IPS-18c (cell line): ENCODE measurements around the gene NRCAM.

Source experiments
- H3K4me3 ChIP-seq: 2 replicates; pipeline ENCODE4 v1.7.0; 2013; ENCODE audit warnings: low read depth, mild to moderate bottlenecking, low read length, moderate library complexity; ENCODE audit not compliant: insufficient read depth
- H3K9me3 ChIP-seq: one replicate; pipeline ENCODE4 v1.6.1; 2013; ENCODE audit warnings: mild to moderate bottlenecking, low read length, moderate library complexity; ENCODE audit not compliant: control insufficient read depth, insufficient read depth

The NRCAM gene

GRCh38 chr7:108200326-108200725 lies 255.9 kb downstream of the NRCAM start:
- H3K4me3 ChIP-seq: no peak overlapping the region
- H3K9me3 ChIP-seq: no peaks in the 10 kb centered on the region

DNA sequence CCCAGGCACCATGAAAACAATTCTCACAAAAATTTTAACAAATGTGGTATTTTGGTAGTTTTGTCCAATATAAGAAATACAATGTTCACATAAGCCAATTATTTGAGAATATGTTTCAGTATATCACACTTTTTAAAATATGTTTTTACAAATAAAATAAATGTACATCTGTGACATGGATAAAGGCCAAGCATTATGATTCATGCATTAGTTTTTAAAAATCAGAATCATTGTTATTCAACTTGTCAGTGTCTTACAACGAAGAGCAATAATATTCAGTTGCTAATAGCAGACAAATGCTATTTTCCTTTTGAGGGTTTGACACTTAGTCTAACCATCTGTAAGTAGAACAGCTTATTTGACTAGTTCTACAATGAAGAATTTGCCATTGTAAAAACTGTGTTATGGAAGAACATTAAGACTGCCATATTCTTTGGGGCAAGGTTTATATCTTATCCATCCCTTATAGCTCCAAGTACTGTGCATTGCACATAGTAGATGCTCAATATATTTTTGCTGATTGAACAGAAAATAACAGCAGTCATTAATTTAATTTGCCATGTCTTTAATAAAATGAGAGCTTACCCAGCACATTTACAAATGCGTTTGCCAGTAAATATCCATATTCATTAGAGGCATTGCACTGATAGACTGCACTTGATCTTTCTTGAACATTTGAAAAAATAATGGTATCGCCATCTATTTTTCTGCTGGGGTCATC lies 258.7 kb downstream of the NRCAM start:
- no peaks in the 10 kb centered on the region for H3K9me3 ChIP-seq
- H3K4me3 ChIP-seq: no peak overlapping the region

DNA sequence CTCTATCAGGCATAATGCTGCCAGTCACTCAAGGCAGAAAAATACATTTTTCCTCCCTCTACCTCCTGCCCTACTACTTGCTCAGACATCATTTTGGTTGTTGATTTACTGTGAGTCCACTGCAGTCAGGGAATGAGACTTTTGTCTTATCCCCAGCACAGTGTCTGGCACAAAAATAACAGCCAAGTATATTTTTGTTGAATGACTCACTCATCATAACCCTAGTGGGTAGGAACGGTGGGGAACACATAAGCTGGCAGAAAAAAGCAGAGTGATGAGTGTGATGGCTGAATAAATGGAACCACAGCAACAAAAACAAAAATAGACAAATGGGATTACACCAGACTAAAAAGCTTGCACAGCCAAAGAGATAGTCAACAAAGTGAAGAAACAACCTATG lies 260.2 kb downstream of the NRCAM start:
- Histone ChIP-seq H3K4me3 (no peak overlapping the region), H3K9me3 (no peaks in the 10 kb centered on the region)

DNA sequence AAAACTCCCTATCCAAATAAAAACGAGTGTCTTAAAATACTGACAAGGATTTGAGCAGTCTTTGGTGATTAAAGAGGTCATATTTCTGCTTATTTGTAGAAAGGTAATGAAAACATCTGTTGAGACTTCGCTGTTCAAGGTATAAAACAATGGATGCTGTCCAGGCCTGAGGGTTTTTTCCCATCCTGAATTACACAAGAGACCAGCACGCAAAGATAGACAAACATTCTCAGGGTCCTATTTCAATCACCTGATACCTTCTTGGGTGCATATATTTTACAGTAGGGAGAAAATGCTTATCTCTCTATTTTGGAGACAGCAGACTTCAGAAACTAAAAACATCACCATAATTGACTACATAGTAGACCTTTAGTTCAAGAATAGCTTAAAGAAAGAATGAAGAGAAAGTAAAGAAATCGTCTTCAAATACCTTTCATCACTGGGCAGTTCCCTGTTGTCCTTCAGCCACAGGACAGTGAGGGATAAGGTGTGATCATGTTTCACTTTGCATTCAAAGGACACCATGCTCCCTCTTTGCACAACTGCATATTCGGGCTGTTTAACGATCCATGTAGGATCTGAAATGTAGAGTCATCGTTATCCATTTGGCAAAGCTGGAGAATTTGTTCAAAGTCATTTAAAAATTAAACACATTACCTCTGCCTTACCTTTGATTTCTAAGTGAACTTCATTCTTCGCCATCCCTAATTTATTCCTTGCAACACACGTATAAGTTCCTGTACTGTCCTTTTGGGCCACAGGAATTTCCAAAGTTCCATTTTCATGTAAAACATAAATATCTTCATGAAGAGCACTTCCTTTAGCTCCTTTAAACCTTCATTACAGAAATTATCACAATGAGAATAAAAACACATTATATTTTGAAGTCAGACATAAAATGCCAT lies 262.4 kb downstream of the NRCAM start:
- Histone ChIP-seq H3K4me3 (no peak overlapping the region), H3K9me3 (peaks cover under 1% of the 10 kb centered on the region)

- Histone ChIP-seq H3K9me3 (peaks cover 2% of the 10 kb centered on the region), H3K4me3 (no peak overlapping the region)
Observed at GRCh38 chr7:108190891-108191290, 265.3 kb downstream of the NRCAM start.

DNA sequence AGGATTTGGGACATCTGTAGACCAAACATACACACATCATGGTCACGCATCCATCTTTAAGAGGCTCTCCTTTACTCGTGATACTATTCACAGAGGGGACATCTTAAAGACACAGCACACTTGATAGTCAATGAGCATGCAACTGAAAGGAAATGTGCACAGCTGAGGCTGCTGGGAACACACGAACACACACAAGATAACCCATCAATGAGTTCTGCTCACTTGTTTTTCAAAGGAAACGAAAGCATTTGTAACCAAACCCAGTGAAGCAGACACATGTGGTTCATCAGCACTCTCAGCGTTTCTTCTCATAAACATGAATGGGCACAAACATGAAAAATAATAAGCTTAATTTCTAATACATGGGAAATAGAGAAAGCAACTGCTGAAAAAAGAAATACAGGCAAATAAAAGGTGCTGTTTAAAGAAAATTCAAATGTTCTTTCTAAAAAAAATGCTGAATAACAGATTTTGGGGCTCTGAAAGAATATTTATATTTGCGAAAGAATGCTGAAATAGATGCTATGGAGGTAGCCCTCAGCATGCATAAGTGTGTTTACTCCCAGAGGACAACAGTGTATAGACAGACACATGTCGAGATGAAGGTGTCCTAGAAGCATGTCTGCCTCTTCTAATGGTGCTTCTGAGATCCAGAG lies 266.4 kb downstream of the NRCAM start:
- H3K9me3 ChIP-seq: peaks cover 2% of the 10 kb centered on the region
- no peak overlapping the region for H3K4me3 ChIP-seq

DNA sequence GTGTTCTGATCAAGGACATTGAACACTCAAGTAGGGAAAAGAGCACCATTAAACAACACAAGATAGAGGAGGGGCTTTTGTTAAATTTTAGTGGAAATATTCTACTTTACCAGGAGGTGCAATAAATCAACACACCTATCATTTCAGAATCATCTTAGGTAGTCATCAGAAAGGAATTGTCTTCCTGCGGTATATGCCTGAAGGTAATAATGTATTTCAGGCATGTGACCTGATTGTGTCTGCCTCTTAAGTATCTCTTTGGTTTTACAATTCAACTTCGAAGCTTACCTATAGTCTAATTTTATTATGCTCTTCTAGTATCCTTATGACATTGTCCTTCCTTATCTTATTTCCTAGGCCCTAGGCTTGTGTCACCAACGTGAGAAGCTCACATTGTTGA lies 267.5 kb downstream of the NRCAM start:
- H3K9me3 ChIP-seq: peaks cover 2% of the 10 kb centered on the region
- H3K4me3 ChIP-seq: no peak overlapping the region

DNA sequence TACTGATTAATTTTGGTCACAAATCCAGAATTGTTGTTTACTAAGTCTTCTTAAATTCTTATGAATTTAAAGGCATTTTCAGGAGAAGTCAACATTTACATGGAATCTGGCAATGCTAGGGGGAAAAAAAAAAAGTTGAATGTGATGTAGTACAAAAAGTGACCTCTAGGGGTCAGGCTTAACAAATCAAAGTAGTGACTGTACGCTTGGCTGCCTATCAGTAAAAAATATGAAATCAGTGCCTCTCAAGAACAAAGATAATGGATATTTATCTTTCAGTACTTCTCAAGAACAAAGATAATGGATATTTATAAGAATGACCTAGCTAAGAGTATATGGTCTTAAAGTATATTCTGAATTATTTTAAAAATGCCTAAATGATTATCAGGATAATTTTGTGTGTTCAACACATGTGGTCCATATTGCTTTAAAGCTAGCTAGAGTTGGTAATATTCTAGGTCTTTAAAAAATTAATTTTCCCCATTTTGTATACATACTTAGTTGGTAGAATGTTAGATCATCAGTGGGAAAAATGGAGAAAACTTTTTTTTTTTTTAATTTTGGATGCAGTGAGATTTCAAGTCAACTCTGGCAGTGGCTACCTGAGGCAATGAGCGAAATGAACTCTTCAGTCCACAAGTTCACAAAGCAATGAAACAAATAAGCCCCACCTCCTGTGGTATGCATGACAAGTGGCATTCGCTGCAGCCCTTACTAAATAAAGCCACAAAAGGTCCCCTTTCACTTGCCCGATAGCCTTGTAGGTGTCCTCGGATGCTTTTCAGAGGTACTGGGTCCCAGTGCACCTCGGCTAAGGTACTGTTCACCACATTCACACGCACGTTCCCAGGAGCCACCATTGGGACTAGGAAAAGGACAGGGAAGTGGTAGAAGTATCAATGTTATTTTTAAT lies 274.9 kb downstream of the NRCAM start:
- Histone ChIP-seq H3K9me3 (no peaks in the 10 kb centered on the region), H3K4me3 (no peak overlapping the region)

- Histone ChIP-seq H3K4me3 (no peak overlapping the region), H3K9me3 (no peaks in the 10 kb centered on the region)
Observed at GRCh38 chr7:108178398-108178797, 277.8 kb downstream of the NRCAM start.

DNA sequence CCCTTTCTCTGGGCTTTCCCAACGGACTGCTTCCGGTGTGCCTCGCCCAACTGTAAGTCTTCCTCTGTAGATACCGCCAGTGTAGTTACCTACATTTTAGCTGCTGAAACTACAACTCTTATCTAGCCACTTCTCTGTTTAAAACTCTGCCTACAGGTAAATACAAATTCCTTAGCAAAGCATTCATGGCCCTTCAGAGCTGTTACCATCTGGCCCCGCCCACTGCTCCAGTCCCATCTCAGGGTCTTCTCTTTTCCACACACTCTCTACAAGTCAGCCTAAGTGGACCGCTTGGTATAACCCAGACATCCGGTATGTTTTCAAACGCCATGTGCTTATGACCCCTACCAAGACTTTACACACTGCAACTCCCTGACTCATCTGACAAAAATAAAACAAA lies 285.1 kb downstream of the NRCAM start:
- no peaks in the 10 kb centered on the region for H3K9me3 ChIP-seq
- no peak overlapping the region for H3K4me3 ChIP-seq

DNA sequence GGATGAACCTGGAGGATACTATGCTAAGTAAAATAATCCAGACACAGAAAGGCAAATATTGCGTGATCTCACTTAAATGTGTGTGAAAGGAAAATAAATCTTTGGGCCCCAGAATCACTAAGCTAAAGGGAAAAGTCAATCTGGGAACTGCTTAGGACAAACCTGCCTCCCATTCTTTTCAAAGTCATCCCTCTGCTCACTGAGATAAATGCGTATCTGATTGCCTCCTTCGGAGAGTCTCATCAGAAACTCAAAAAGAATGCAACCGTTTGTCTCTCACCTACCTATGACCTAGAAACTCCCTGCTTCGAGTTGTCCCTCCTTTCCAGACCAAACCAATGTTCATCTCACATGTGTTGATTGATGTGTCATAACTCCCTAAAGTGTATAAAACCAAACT lies 286.0 kb downstream of the NRCAM start:
- H3K9me3 ChIP-seq: no peaks in the 10 kb centered on the region
- H3K4me3 ChIP-seq: no peak overlapping the region

GRCh38 chr7:108167460-108167859 lies 288.8 kb downstream of the NRCAM start:
- no peak overlapping the region for H3K4me3 ChIP-seq
- no peaks in the 10 kb centered on the region for H3K9me3 ChIP-seq

- H3K4me3 ChIP-seq: no peak overlapping the region
Observed at GRCh38 chr7:108166687-108167086, 289.5 kb downstream of the NRCAM start.

GRCh38 chr7:108165723-108166122 lies 290.5 kb downstream of the NRCAM start:
- Histone ChIP-seq H3K9me3 (no peaks in the 10 kb centered on the region), H3K4me3 (no peak overlapping the region)

More at GRCh38 chr7:108166687-108167086, 289.5 kb downstream of the NRCAM start:
- no peaks in the 10 kb centered on the region for H3K9me3 ChIP-seq

DNA sequence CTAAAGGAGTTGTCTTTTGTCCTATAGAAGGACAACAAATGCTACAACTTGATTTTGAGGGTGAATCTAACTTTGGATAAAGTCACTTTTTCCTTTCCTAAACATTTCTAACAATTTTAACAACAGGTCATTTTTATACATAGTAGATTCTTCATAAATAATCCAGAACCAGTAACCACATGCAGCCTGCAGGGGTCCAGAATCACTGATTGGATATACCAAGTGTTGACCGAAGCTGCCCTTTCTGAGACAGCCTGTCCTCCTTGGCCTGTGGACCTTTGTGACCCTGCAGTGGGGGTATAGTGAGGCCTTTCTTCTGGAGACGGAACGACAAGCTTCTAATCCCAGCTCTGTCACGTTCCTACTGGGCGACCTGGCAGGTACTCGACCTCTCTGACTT lies 291.3 kb downstream of the NRCAM start:
- Histone ChIP-seq H3K4me3 (no peak overlapping the region), H3K9me3 (no peaks in the 10 kb centered on the region)

DNA sequence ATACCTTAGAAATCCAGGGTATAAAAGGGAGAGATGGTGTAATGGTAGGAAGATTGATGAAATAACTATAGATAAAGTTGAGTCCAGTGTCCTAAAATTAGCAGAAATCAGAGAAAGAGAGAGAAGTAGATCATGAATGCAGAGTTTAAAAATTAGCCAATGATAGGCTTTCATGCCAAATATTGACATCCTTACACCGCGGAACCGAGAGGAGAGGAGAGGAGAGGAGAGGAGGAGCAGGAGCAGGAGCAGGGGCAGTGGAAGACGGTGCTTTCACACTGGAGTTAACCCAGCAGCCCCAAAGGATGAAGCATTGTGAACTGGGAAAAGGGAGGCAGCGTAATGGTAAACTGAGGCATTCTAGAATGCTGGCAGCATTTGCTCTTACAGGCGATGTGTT lies 291.9 kb downstream of the NRCAM start:
- H3K9me3 ChIP-seq: no peaks in the 10 kb centered on the region
- H3K4me3 ChIP-seq: no peak overlapping the region

DNA sequence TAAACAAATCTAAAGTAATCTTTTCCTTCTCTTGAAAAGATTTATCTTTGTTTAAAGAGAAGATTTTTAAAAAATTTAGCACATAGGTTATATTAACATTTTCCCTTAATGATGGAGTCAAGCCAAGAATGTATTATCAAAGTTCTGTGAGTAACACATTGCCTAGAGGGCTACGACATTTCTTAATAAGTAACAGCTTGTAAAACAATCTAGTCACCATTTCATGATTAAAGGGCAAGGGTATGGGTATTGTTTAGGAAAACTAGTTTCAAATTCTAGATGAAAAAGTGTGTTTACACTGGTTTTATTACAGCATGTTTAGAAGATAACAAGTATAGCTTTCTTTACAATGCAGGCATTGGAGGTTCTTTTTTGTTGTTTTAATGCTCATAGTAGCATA lies 297.5 kb downstream of the NRCAM start:
- H3K4me3 ChIP-seq: no peak overlapping the region
- H3K9me3 ChIP-seq: no peaks in the 10 kb centered on the region
